Caco-2 (cell line): ENCODE data around the gene GPC5. TPM values are rescaled to one million over a fixed set of nuclear protein-coding genes. Genes with fewer than 3 reads are reported as not detected.

ENCODE experiments used
- BruUV-seq: library from RNA; stranded (reverse); fragments of 400-500 nt; replicated peaks from 2 replicates; lab custom pipeline; 2021; lab: Mats Ljungman, UMichigan
- CTCF ChIA-PET: fragments of 300-600 bp; sonication (Branson Sonifier 250); formaldehyde crosslinking; loops from one replicate; lab custom pipeline; 2022; ENCODE audit warnings: antibody characterized with exemption; lab: Charles Lee
- POLR2A ChIA-PET: fragments of 300-600 bp; sonication (Branson Sonifier 250); formaldehyde crosslinking; loops from one replicate; lab custom pipeline; 2022; ENCODE audit warnings: antibody characterized with exemption; lab: Charles Lee
- DNase-seq, 2 experiments: peaks; one replicate each; pipeline versions ENCODE4 v3.0.0 to v3.0.0-alpha.2; 2020 to 2022
- H3K27me3 ChIP-seq: replicated peaks from 2 replicates; pipeline ENCODE4 v1.6.0; 2011; ENCODE audit warnings: low read length; ENCODE audit not compliant: control insufficient read depth, insufficient read depth
- H3K36me3 ChIP-seq: 2 replicates; pipeline ENCODE4 v1.5.1; 2011; ENCODE audit warnings: low read length; ENCODE audit not compliant: control insufficient read depth, insufficient read depth
- H3K4me1 ChIP-seq: fragments of 250-450 bp; sonication (Bioruptor Pico); 2 replicates; pipeline ENCODE4 v1.5.1; 2020; ENCODE audit warnings: mild to moderate bottlenecking
- H3K4me3 ChIP-seq: 2 replicates; pipeline ENCODE4 v1.5.1; 2011; ENCODE audit warnings: low read depth, mild to moderate bottlenecking, control low read depth, low read length
- H3K9me3 ChIP-seq: fragments of 250-450 bp; sonication (Bioruptor Pico); 2 replicates; pipeline ENCODE4 v1.5.1; 2020; ENCODE audit warnings: mild to moderate bottlenecking, moderate library complexity
- H3K27ac Mint-ChIP-seq: one replicate; pipeline ENCODE4 v1.8.0; 2022; ENCODE audit warnings: mixed read lengths; ENCODE audit not compliant: unreplicated experiment
- H3K27me3 Mint-ChIP-seq: one replicate; pipeline ENCODE4 v1.8.0; 2022; ENCODE audit warnings: mixed read lengths; ENCODE audit not compliant: insufficient read depth, unreplicated experiment
- H3K36me3 Mint-ChIP-seq: one replicate; pipeline ENCODE4 v1.8.0; 2022; ENCODE audit warnings: mild to moderate bottlenecking, mixed read lengths; ENCODE audit not compliant: insufficient read depth, unreplicated experiment
- H3K4me1 Mint-ChIP-seq: one replicate; pipeline ENCODE4 v1.8.0; 2022; ENCODE audit warnings: low read depth, mixed read lengths; ENCODE audit not compliant: unreplicated experiment
- H3K4me3 Mint-ChIP-seq: one replicate; pipeline ENCODE4 v1.8.0; 2022; ENCODE audit warnings: mild to moderate bottlenecking, moderate library complexity, mixed read lengths; ENCODE audit not compliant: unreplicated experiment
- H3K9me3 Mint-ChIP-seq: one replicate; pipeline ENCODE4 v1.8.0; 2022; ENCODE audit warnings: mixed read lengths; ENCODE audit not compliant: unreplicated experiment
- intact Hi-C: fragments of 100-400 bp; cut with micrococcal nuclease; formaldehyde crosslinking; loops from one replicate; pipeline ENCODE4 v1.10.0; 2022; ENCODE audit not compliant: unreplicated experiment
- total RNA-seq: library from RNA; stranded (reverse); gene quantifications from 2 replicates; pipeline ENCODE4 v1.2.3, GENCODE V29; 2022
- TF ChIP-seq, protein P1 (sequence below), 2 experiments: fragments of 200-600 bp in 1 of 2; IDR thresholded peaks; 1 replicate in 1 of 2; 2 replicates in 1 of 2; pipeline versions ENCODE4 v1.5.1 to v1.8.0; 2011 to 2022; ENCODE audit warnings: antibody characterized with exemption in 1 of 2, control low read depth in 1 of 2, inconsistent platforms in 1 of 2, low read depth in 1 of 2, low read length in 1 of 2, mild to moderate bottlenecking in 1 of 2, moderate library complexity in 1 of 2; ENCODE audit not compliant: insufficient read depth in 1 of 2, severe bottlenecking in 1 of 2, unreplicated experiment in 1 of 2

Gene GPC5
- total RNA-seq, 1 experiment from 2014 or later, result 4.1 TPM

DNA sequence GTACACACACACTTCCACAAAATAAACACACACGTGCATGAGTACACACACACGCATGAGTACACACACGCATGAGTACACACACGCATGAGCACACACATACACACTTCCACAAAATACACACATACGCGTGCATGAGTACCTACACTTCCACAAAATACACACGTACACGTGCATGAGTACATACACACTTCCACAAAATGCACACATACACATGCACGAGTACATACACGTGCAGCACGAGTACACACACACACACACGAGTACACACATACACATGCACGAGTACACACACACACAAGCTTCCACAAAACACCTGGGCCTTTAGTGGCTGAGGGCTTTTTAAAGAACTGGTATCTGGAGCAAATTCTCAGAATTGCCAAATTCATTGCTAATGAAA, 619.3 kb downstream of the GPC5 start:
- Mint-ChIP-seq H3K4me1 (no peaks in the 10 kb centered on the region), H3K36me3 (no peaks in the 10 kb centered on the region), H3K27me3 (peaks cover 3% of the 10 kb centered on the region), H3K27ac (no peak overlapping the region), H3K4me3 (no peak overlapping the region), H3K9me3 (no peaks in the 10 kb centered on the region)
- TF ChIP-seq, protein P1, sequence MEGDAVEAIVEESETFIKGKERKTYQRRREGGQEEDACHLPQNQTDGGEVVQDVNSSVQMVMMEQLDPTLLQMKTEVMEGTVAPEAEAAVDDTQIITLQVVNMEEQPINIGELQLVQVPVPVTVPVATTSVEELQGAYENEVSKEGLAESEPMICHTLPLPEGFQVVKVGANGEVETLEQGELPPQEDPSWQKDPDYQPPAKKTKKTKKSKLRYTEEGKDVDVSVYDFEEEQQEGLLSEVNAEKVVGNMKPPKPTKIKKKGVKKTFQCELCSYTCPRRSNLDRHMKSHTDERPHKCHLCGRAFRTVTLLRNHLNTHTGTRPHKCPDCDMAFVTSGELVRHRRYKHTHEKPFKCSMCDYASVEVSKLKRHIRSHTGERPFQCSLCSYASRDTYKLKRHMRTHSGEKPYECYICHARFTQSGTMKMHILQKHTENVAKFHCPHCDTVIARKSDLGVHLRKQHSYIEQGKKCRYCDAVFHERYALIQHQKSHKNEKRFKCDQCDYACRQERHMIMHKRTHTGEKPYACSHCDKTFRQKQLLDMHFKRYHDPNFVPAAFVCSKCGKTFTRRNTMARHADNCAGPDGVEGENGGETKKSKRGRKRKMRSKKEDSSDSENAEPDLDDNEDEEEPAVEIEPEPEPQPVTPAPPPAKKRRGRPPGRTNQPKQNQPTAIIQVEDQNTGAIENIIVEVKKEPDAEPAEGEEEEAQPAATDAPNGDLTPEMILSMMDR (IDR thresholded peaks at IDR 0.05; ENCODE audit: insufficient read depth in 1 of 2, low read depth in 1 of 2, low read length in 1 of 2, severe bottlenecking in 1 of 2, unreplicated experiment in 1 of 2), result no peak
- Histone ChIP-seq H3K4me1 (no peaks in the 10 kb centered on the region), H3K9me3 (no peaks in the 10 kb centered on the region), H3K36me3 (no peaks in the 10 kb centered on the region), H3K4me3 (no peak overlapping the region), H3K27me3 (peaks cover 2% of the 10 kb centered on the region)
- CTCF ChIA-PET, result no interaction called here
- POLR2A ChIA-PET, result no interaction called here
- no TSS peak for BruUV-seq
- no peak for DNase-seq
- intact Hi-C loops, result no loop called here

DNA sequence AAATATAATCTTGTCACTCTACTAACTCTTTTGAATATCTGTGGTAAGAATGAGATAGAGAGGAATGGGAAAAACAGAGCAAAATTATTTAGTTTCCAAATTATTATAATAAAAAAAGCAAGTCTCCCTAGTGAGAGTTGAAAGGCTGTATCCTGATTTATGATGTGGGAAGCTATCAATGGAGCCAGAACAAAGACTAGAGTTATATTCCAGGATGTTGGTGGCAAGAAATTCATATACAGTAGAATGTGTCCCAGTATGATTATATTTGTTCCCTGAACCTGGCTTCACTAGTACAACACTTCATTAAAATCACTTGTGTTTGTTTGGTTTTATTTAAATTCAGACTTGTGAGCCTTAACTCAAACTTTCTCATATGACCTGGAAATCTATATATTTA, 630.3 kb downstream of the GPC5 start:
- Histone ChIP-seq H3K4me1 (no peaks in the 10 kb centered on the region), H3K27me3 (no peaks in the 10 kb centered on the region), H3K36me3 (no peaks in the 10 kb centered on the region), H3K4me3 (no peak overlapping the region), H3K9me3 (no peaks in the 10 kb centered on the region)
- TF ChIP-seq, protein P1 (IDR thresholded peaks at IDR 0.05; ENCODE audit: insufficient read depth in 1 of 2, low read depth in 1 of 2, low read length in 1 of 2, severe bottlenecking in 1 of 2, unreplicated experiment in 1 of 2), result no peak
- BruUV-seq, result no TSS peak
- CTCF ChIA-PET, result no interaction called here
- Mint-ChIP-seq H3K9me3 (no peaks in the 10 kb centered on the region), H3K4me3 (no peak overlapping the region), H3K36me3 (no peaks in the 10 kb centered on the region), H3K27me3 (peaks cover 3% of the 10 kb centered on the region), H3K27ac (no peak overlapping the region), H3K4me1 (no peaks in the 10 kb centered on the region)
- POLR2A ChIA-PET, result no interaction called here
- intact Hi-C loops, result no loop called here
- no peak for DNase-seq

DNA sequence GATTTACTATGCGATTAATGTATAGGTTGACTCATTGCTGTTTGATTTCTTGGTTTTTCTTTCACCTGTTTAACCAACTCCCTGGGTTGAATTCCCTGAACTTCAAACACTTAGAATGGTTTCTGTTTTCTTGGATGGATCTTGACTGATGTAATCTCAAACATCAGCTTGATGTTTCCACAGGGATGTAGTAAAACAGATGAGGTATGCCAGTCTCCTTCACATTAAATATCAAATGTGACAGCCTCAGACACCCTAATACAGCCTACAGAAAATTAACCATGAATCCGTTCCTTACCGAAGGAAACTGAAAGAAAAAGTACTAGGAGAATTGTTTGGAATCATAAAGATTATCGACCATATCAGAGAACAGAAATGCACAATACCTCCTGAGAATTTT, 631.2 kb downstream of the GPC5 start:
- no TSS peak for BruUV-seq
- no peaks in the 10 kb centered on the region for H3K4me1 Mint-ChIP-seq
- no peak overlapping the region for H3K4me3 ChIP-seq
- H3K36me3 ChIP-seq, result no peaks in the 10 kb centered on the region
- H3K4me1 ChIP-seq, result no peaks in the 10 kb centered on the region
- H3K27ac Mint-ChIP-seq, result no peak overlapping the region
- intact Hi-C loops, result no loop called here
- CTCF ChIA-PET, result no interaction called here
- H3K4me3 Mint-ChIP-seq, result no peak overlapping the region
- H3K27me3 Mint-ChIP-seq, result no peaks in the 10 kb centered on the region
- H3K9me3 ChIP-seq, result no peaks in the 10 kb centered on the region
- DNase-seq, result no peak
- H3K9me3 Mint-ChIP-seq, result no peaks in the 10 kb centered on the region
- H3K27me3 ChIP-seq, result no peaks in the 10 kb centered on the region
- no peaks in the 10 kb centered on the region for H3K36me3 Mint-ChIP-seq
- TF ChIP-seq, protein P1 (IDR thresholded peaks at IDR 0.05; ENCODE audit: insufficient read depth in 1 of 2, low read depth in 1 of 2, low read length in 1 of 2, severe bottlenecking in 1 of 2, unreplicated experiment in 1 of 2), result no peak
- POLR2A ChIA-PET, result no interaction called here
